DND-41 (cell line): ENCODE data around the gene MTA2.
"Not testable (repeated sequence)": the region's sequence is repeated elsewhere in the genome, so short reads cannot be mapped to it uniquely, and the experiment has no call there.

Source experiments
- ATAC-seq: fragments of 200-7000 bp; cut with Tn5 transposase; 3 replicates; pipeline ENCODE4 v1.9.1; 2021; ENCODE audit warnings: low read depth; ENCODE audit not compliant: insufficient read depth
- DNase-seq: peaks from one replicate; pipeline ENCODE4 v3.0.0-alpha.2; 2020
- H2AFZ ChIP-seq: 2 replicates; pipeline ENCODE4 v1.6.0; 2012; ENCODE audit warnings: low read depth, low read length
- H3K27ac ChIP-seq: 2 replicates; pipeline ENCODE4 v1.5.1; 2012; ENCODE audit warnings: low read length, inconsistent platforms
- H3K27me3 ChIP-seq: fragments of 200-600 bp; sonication (generic); 2 replicates; pipeline ENCODE4 v1.6.0; 2012; ENCODE audit warnings: low read length, mild to moderate bottlenecking, inconsistent platforms; ENCODE audit not compliant: insufficient read depth, poor library complexity
- H3K36me3 ChIP-seq: 2 replicates; pipeline ENCODE4 v1.5.1; 2012; ENCODE audit warnings: low read length, inconsistent platforms; ENCODE audit not compliant: insufficient read depth
- H3K4me1 ChIP-seq: 2 replicates; pipeline ENCODE4 v1.5.1; 2012; ENCODE audit warnings: mild to moderate bottlenecking, low read length; ENCODE audit not compliant: insufficient read depth
- H3K4me2 ChIP-seq: 2 replicates; pipeline ENCODE4 v1.6.0; 2012; ENCODE audit warnings: mild to moderate bottlenecking, moderate library complexity, low read length, inconsistent platforms; ENCODE audit not compliant: insufficient read depth
- H3K4me3 ChIP-seq, 2 experiments: fragments of 200-600 bp in 1 of 2; shearing (Covaris generic) in 1 of 2; 2 replicates each; pipeline ENCODE4 v1.5.1; 2012 to 2016; ENCODE audit warnings: inconsistent platforms in 2 of 2, low read length in 2 of 2, mild to moderate bottlenecking in 2 of 2, low read depth in 1 of 2, moderate library complexity in 1 of 2
- H3K79me2 ChIP-seq: 2 replicates; pipeline ENCODE4 v1.6.0; 2012; ENCODE audit warnings: low read length, inconsistent platforms; ENCODE audit not compliant: insufficient read depth
- H3K9ac ChIP-seq: 2 replicates; pipeline ENCODE4 v1.6.0; 2012; ENCODE audit warnings: low read depth, mild to moderate bottlenecking, inconsistent platforms, low read length, moderate library complexity
- H3K9me3 ChIP-seq: 2 replicates; pipeline ENCODE4 v1.5.1; 2012; ENCODE audit warnings: low read length, moderate library complexity, mild to moderate bottlenecking, inconsistent platforms; ENCODE audit not compliant: insufficient read depth, severe bottlenecking
- H4K20me1 ChIP-seq: 2 replicates; pipeline ENCODE4 v1.6.0; 2012; ENCODE audit warnings: low read length; ENCODE audit not compliant: insufficient read depth
- CTCF ChIP-seq: IDR thresholded peaks from 2 replicates; pipeline ENCODE4 v1.5.1; 2012; ENCODE audit warnings: borderline replicate concordance, low read length, moderate library complexity, mild to moderate bottlenecking; ENCODE audit not compliant: poor library complexity, severe bottlenecking; ENCODE audit errors: extremely low read depth
- EZH2 ChIP-seq: IDR thresholded peaks from 3 replicates; pipeline ENCODE4 v1.6.1; 2012; ENCODE audit warnings: borderline replicate concordance, low read depth, mild to moderate bottlenecking, moderate library complexity, low read length, inconsistent platforms; ENCODE audit not compliant: severe bottlenecking

MTA2 gene

GRCh38 chr11:62572431-62572830 lies 29.2 kb downstream of the MTA2 start:
- Histone ChIP-seq H3K9ac (peak overlapping the region; percentile 71), H3K79me2 (peaks cover 82% of the 10 kb centered on the region), H3K27me3 (no peaks in the 10 kb centered on the region), H3K9me3 (no peaks in the 10 kb centered on the region), H3K4me3 (peak overlapping the region; percentile 77 to 82; a peak in 3 of 4 replicates), H3K36me3 (peaks cover 76% of the 10 kb centered on the region), H4K20me1 (peaks cover 35% of the 10 kb centered on the region; the same call in 1 of the 2 replicates), H2AFZ (no peak overlapping the region), H3K27ac (peak overlapping the region; percentile 77), H3K4me1 (peaks cover 63% of the 10 kb centered on the region), H3K4me2 (peak overlapping the region; percentile 64)
- TF ChIP-seq CTCF (no peak), EZH2 (no peak)
- ATAC-seq (no peak), DNase-seq (no peak)

- H4K20me1 ChIP-seq: peaks cover 43% of the 10 kb centered on the region; the same call in 1 of the 2 replicates
- not testable (repeated sequence) for H3K27me3 ChIP-seq, DNase-seq, H3K27ac ChIP-seq, H3K9me3 ChIP-seq, H3K4me3 ChIP-seq, H2AFZ ChIP-seq, ATAC-seq
- H3K79me2 ChIP-seq: peaks cover 88% of the 10 kb centered on the region
- H3K36me3 ChIP-seq: peaks cover 76% of the 10 kb centered on the region
- peak overlapping the region; percentile 64 for H3K4me2 ChIP-seq
- H3K9ac ChIP-seq: peak overlapping the region; percentile 71
- peaks cover 71% of the 10 kb centered on the region for H3K4me1 ChIP-seq
Observed at GRCh38 chr11:62571493-62571892, 30.2 kb downstream of the MTA2 start.

- H3K9ac ChIP-seq, H3K4me3 ChIP-seq, H3K27ac ChIP-seq, ATAC-seq, H2AFZ ChIP-seq, H3K27me3 ChIP-seq, H3K9me3 ChIP-seq, DNase-seq: not testable (repeated sequence)
- Histone ChIP-seq H4K20me1 (peaks cover 47% of the 10 kb centered on the region; the same call in 1 of the 2 replicates), H3K79me2 (peaks cover 88% of the 10 kb centered on the region), H3K36me3 (peaks cover 76% of the 10 kb centered on the region), H3K4me2 (peak overlapping the region; percentile 64), H3K4me1 (peaks cover 68% of the 10 kb centered on the region)
Observed at GRCh38 chr11:62570903-62571302, 30.8 kb downstream of the MTA2 start.

- Histone ChIP-seq H4K20me1 (peaks cover 57% of the 10 kb centered on the region; the same call in 1 of the 2 replicates), H3K4me2 (peak overlapping the region; percentile 26; the same call in 1 of the 2 replicates)
Observed at GRCh38 chr11:62569611-62570010, 32.1 kb downstream of the MTA2 start.

More at GRCh38 chr11:62569611-62570010, 32.1 kb downstream of the MTA2 start:
- no peaks in the 10 kb centered on the region for H3K27me3 ChIP-seq
- ATAC-seq (no peak), DNase-seq (no peak)
- peaks cover 78% of the 10 kb centered on the region for H3K36me3 ChIP-seq
- H2AFZ ChIP-seq: no peak overlapping the region
- H3K4me1 ChIP-seq: peaks cover 55% of the 10 kb centered on the region
- no peak overlapping the region for H3K4me3 ChIP-seq
- H3K9ac ChIP-seq: no peak overlapping the region
- peaks cover 88% of the 10 kb centered on the region for H3K79me2 ChIP-seq
- no peak overlapping the region for H3K27ac ChIP-seq
- no peaks in the 10 kb centered on the region for H3K9me3 ChIP-seq
- TF ChIP-seq CTCF (no peak), EZH2 (no peak)
